Natural killer cell treated with Interleukin-12 subunit alpha and Interleukin-12 subunit beta and Interleukin-15 and Interleukin-18, amount 100 ng/mL, for 72 hours (primary cell): Measurements from ENCODE around the gene SLC38A11. TPM values are rescaled to one million over a fixed set of nuclear protein-coding genes. Genes with fewer than 3 reads are reported as not detected.

Experiments used
- ATAC-seq, 2 donors: fragments of 150-1000 bp; cut with Tn5 transposase in 1 of 2; sonication (Bioruptor Pico), chemical (Tn5 transposase) in 1 of 2; 2 replicates each; pipeline ENCODE4 v1.10.0; 2021
- DNase-seq: peaks from one replicate; pipeline ENCODE4 v3.0.0; 2022; ENCODE audit warnings: low spot score
- H3K27ac Mint-ChIP-seq, 2 donors: 1 replicate in 1 of 2; 2 replicates in 1 of 2; pipeline ENCODE4 v1.8.0; 2022; ENCODE audit warnings: mixed read lengths in 2 of 2, mild to moderate bottlenecking in 1 of 2, moderate library complexity in 1 of 2
- H3K27me3 Mint-ChIP-seq, 2 donors: 1 replicate in 1 of 2; 2 replicates in 1 of 2; pipeline ENCODE4 v1.8.0; 2022; ENCODE audit warnings: mixed read lengths in 2 of 2
- H3K36me3 Mint-ChIP-seq: one replicate; pipeline ENCODE4 v1.8.0; 2022; ENCODE audit warnings: mixed read lengths
- H3K4me1 Mint-ChIP-seq, 2 donors: 1 replicate in 1 of 2; 2 replicates in 1 of 2; pipeline ENCODE4 v1.8.0; 2022; ENCODE audit warnings: low read depth in 2 of 2, mixed read lengths in 2 of 2, mild to moderate bottlenecking in 1 of 2
- H3K4me3 Mint-ChIP-seq: one replicate; pipeline ENCODE4 v1.8.0; 2022; ENCODE audit warnings: mixed read lengths
- H3K9me3 Mint-ChIP-seq: 2 replicates; pipeline ENCODE4 v1.8.0; 2022; ENCODE audit warnings: mixed read lengths
- total RNA-seq, 2 donors: library from RNA; stranded (reverse); gene quantifications; one replicate each; pipeline ENCODE4 v1.2.3, GENCODE V29; 2022

The SLC38A11 gene
- total RNA-seq, 2 donors from 2014 or later = not detected

GRCh38 chr2:164846276-164846675 is 109.0 kb downstream of the SLC38A11 start:
- H3K27me3 Mint-ChIP-seq = peaks cover 7 to 17% of the 10 kb centered on the region in 2 donors
- no peak overlapping the region for H3K27ac Mint-ChIP-seq
- no peaks in the 10 kb centered on the region for H3K9me3 Mint-ChIP-seq
- H3K36me3 Mint-ChIP-seq = no peaks in the 10 kb centered on the region
- no peak for ATAC-seq
- H3K4me1 Mint-ChIP-seq = no peaks in the 10 kb centered on the region
- DNase-seq = no peak
- H3K4me3 Mint-ChIP-seq = no peak overlapping the region

Other genes with a start within 250 kb of the SLC38A11 start
- 1 to 10 TPM in 1 of 2 donors, under 1 TPM in 1; 0.19 to 3.1 TPM for gene COBLL1, start 113.7 kb downstream of the SLC38A11 start, total RNA-seq
- not detected for gene SCN3A, start 248.5 kb upstream of the SLC38A11 start, total RNA-seq